Glutamatergic neuron (in vitro differentiated cells): Measurements from ENCODE around the gene ANKRD16. TPM values are rescaled to one million over a fixed set of nuclear protein-coding genes. Genes with fewer than 3 reads are reported as not detected.
A peak's percentile ranks its signal among the peaks of the same experiment; 100 is the strongest.

ENCODE experiments used
- DNase-seq: peaks from one replicate; pipeline ENCODE4 v3.0.0; 2022
- H3K27ac Mint-ChIP-seq: one replicate; pipeline ENCODE4 v1.8.0; 2020; ENCODE audit warnings: mild to moderate bottlenecking, mixed read lengths, inconsistent platforms; ENCODE audit not compliant: unreplicated experiment
- H3K27me3 Mint-ChIP-seq: one replicate; pipeline ENCODE4 v1.8.0; 2020; ENCODE audit warnings: mild to moderate bottlenecking, moderate library complexity, mixed read lengths, inconsistent platforms; ENCODE audit not compliant: unreplicated experiment
- H3K36me3 Mint-ChIP-seq: one replicate; pipeline ENCODE4 v1.8.0; 2020; ENCODE audit warnings: mild to moderate bottlenecking, mixed read lengths, inconsistent platforms; ENCODE audit not compliant: unreplicated experiment
- H3K4me1 Mint-ChIP-seq: one replicate; pipeline ENCODE4 v1.8.0; 2020; ENCODE audit warnings: mild to moderate bottlenecking, low read depth, mixed read lengths, inconsistent platforms; ENCODE audit not compliant: unreplicated experiment
- H3K4me3 Mint-ChIP-seq: one replicate; pipeline ENCODE4 v1.8.0; 2020; ENCODE audit warnings: mild to moderate bottlenecking, mixed read lengths, inconsistent platforms; ENCODE audit not compliant: unreplicated experiment
- H3K9me3 Mint-ChIP-seq: one replicate; pipeline ENCODE4 v1.8.0; 2020; ENCODE audit warnings: mild to moderate bottlenecking, moderate library complexity, mixed read lengths, inconsistent platforms; ENCODE audit not compliant: unreplicated experiment
- CTCF ChIP-seq: fragments of 200-600 bp; sonication (generic); IDR thresholded peaks from one replicate; pipeline ENCODE4 v1.5.0; 2021; ENCODE audit not compliant: partially characterized antibody, unreplicated experiment
- total RNA-seq: library from RNA; stranded (reverse); fragmentation: NEBNext Ultra II Directional; extraction: Animal tissue kit (Norgen Biotek cat#: 25700); gene quantifications from one replicate; pipeline ENCODE4 v1.2.1, GENCODE V29; 2021; ENCODE audit not compliant: unreplicated experiment

ANKRD16 gene
- total RNA-seq, 1 donor from 2014 or later: 7.5 TPM

- no peak for DNase-seq
- H3K27me3 Mint-ChIP-seq: peaks cover 8% of the 10 kb centered on the region
- no peak overlapping the region for H3K4me3 Mint-ChIP-seq
- no peaks in the 10 kb centered on the region for H3K36me3 Mint-ChIP-seq
- peaks cover 8% of the 10 kb centered on the region for H3K9me3 Mint-ChIP-seq
- no peak for TF ChIP-seq CTCF
- H3K4me1 Mint-ChIP-seq: peaks cover 19% of the 10 kb centered on the region
- no peak overlapping the region for H3K27ac Mint-ChIP-seq
Observed at GRCh38 chr10:5893321-5893720, 3.6 kb upstream of the ANKRD16 start.

- Mint-ChIP-seq H3K4me1 (peaks cover 26% of the 10 kb centered on the region), H3K4me3 (peak overlapping the region; percentile 60), H3K9me3 (peaks cover 9% of the 10 kb centered on the region), H3K27me3 (peaks cover 8% of the 10 kb centered on the region), H3K27ac (no peak overlapping the region), H3K36me3 (no peaks in the 10 kb centered on the region)
- no peak for TF ChIP-seq CTCF
- no peak for DNase-seq
Observed at GRCh38 chr10:5892007-5892406, 2.3 kb upstream of the ANKRD16 start.

DNA sequence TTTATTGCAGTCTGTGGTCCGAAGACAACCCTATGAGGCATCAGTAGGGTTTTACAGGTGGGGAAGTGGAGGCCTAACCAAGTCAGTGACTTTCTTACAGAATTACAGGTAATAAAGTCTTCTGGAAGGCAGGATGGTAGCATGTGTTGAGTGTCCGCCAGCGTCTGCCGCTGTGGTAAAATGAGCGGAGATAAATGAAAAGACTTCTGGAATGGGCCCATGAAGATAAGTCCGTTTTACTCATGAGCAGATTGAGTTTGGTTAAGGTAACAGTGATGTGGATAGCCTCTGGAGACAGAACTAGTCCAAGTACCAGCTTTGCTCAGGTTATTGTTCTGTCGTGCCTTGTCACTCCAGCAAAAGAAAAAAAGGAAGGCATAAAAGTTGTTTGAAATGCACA, 1.3 kb upstream of the ANKRD16 start:
- Mint-ChIP-seq H3K4me1 (peaks cover 27% of the 10 kb centered on the region), H3K36me3 (no peaks in the 10 kb centered on the region), H3K4me3 (peak overlapping the region; percentile 95), H3K27me3 (peaks cover 8% of the 10 kb centered on the region), H3K9me3 (peaks cover 9% of the 10 kb centered on the region), H3K27ac (peak overlapping the region; percentile 85)
- no peak for TF ChIP-seq CTCF
- no peak for DNase-seq

DNA sequence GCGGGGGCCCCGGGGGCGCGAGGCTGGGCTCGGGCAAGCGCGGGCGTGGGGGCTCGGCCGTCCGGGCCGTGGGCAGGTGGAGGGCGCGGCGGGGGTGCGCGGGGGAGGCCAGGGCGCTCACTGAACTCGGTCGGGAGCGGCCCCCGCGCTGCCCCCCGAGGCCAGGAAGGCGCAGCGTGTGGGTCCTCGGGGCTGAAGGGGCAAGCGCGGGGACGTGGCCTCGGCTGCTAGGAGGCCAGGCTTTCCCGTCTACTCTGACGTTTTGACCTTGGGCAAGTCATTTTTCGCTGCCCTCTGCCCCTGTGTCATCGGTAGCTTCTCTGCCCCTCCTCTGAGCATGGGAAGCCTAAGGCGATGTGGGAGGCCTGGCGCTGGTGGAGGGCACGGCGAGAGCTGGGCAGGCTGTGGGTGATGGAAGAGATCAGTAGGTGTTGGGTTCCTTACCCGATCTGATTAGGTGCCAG, 791 bp upstream of the ANKRD16 start:
- H3K4me3 Mint-ChIP-seq: peak overlapping the region; percentile 95
- H3K27me3 Mint-ChIP-seq: peaks cover 8% of the 10 kb centered on the region
- H3K36me3 Mint-ChIP-seq: no peaks in the 10 kb centered on the region
- no peak for TF ChIP-seq CTCF
- H3K27ac Mint-ChIP-seq: peak overlapping the region; percentile 85
- peaks cover 27% of the 10 kb centered on the region for H3K4me1 Mint-ChIP-seq
- peaks cover 9% of the 10 kb centered on the region for H3K9me3 Mint-ChIP-seq
- DNase-seq: peak; percentile 38

GRCh38 chr10:5888843-5889623, 660 bp downstream of the ANKRD16 start:
- Mint-ChIP-seq H3K27me3 (peaks cover 10% of the 10 kb centered on the region), H3K27ac (peak overlapping the region; percentile 64), H3K4me3 (peak overlapping the region; percentile 93), H3K9me3 (peaks cover 11% of the 10 kb centered on the region), H3K4me1 (peaks cover 27% of the 10 kb centered on the region), H3K36me3 (no peaks in the 10 kb centered on the region)
- peak; percentile 72 for DNase-seq
- no peak for TF ChIP-seq CTCF
